Body of pancreas (tissue), 4 donors: Measurements from ENCODE around the gene TTC7B. TPM values are rescaled to one million over a fixed set of nuclear protein-coding genes. Genes with fewer than 3 reads are reported as not detected.
"Not testable (repeated sequence)": the region's sequence is repeated elsewhere in the genome, so short reads cannot be mapped to it uniquely, and the experiment has no call there.

ENCODE experiments used
- ATAC-seq: fragments of 150-250 bp; one replicate; pipeline ENCODE4 v1.9.1; 2016
- DNase-seq, 4 donors: peaks; one replicate each; pipeline ENCODE4 v3.0.0-alpha.2; 2019
- H3K27ac ChIP-seq, 4 donors: fragments of 200-600 bp; sonication (generic); 1 replicate in 3 of 4; 2 replicates in 1 of 4; pipeline versions ENCODE4 v1.5.1 to v1.6.1; 2016 to 2019; ENCODE audit warnings: mild to moderate bottlenecking in 1 of 4, mixed read lengths in 1 of 4, moderate library complexity in 1 of 4
- H3K27me3 ChIP-seq, 2 donors: fragments of 200-600 bp; sonication (generic); one replicate each; pipeline ENCODE4 v1.6.0; 2016; ENCODE audit warnings: mild to moderate bottlenecking in 1 of 2
- H3K36me3 ChIP-seq, 2 donors: fragments of 200-600 bp; sonication (generic); replicated peaks in 1 of 2; 2 replicates each; pipeline ENCODE4 v1.5.1; 2016; ENCODE audit warnings: low read depth in 2 of 2; ENCODE audit not compliant: insufficient read depth in 1 of 2
- H3K4me1 ChIP-seq: fragments of 200-600 bp; sonication (generic); one replicate; pipeline ENCODE4 v1.6.0; 2016
- H3K4me3 ChIP-seq, 2 donors: fragments of 200-600 bp; sonication (generic); 1 replicate in 1 of 2; 2 replicates in 1 of 2; pipeline ENCODE4 v1.5.1; 2016 to 2019
- H3K9me3 ChIP-seq, 3 donors: fragments of 200-600 bp; sonication (generic); 1 replicate in 2 of 3; 2 replicates in 1 of 3; pipeline ENCODE4 v1.5.1; 2016
- CTCF ChIP-seq, 7 experiments: fragments of 450-650 bp in 4 of 7; fragments of 200-600 bp in 3 of 7; sonication (generic) in 3 of 7; IDR thresholded peaks; one replicate each; pipeline ENCODE4 v1.5.1; 2016 to 2019; ENCODE audit warnings: antibody characterized with exemption in 7 of 7
- POLR2A ChIP-seq, 3 donors: fragments of 450-650 bp; IDR thresholded peaks; one replicate each; pipeline ENCODE4 v1.6.1; 2016; ENCODE audit warnings: antibody characterized with exemption in 3 of 3, mild to moderate bottlenecking in 2 of 3
- WGBS, 2 donors: methylation state at CpG; one replicate each; pipeline ENCODE4 v1.1.5; 2017; 5-methylcytosine and 5-hydroxymethylcytosine counted together
- intact Hi-C: fragments of 100-400 bp; cut with DNase I; formaldehyde crosslinking; loops from one replicate; pipeline ENCODE4 v1.15.1; 2023
- total RNA-seq, 2 donors: library from RNA; depleted of rRNA; stranded (reverse); fragments of >200 nt; gene quantifications; one replicate each; pipeline ENCODE4 v1.1.0, GENCODE V29; 2016

Gene TTC7B, protein sequence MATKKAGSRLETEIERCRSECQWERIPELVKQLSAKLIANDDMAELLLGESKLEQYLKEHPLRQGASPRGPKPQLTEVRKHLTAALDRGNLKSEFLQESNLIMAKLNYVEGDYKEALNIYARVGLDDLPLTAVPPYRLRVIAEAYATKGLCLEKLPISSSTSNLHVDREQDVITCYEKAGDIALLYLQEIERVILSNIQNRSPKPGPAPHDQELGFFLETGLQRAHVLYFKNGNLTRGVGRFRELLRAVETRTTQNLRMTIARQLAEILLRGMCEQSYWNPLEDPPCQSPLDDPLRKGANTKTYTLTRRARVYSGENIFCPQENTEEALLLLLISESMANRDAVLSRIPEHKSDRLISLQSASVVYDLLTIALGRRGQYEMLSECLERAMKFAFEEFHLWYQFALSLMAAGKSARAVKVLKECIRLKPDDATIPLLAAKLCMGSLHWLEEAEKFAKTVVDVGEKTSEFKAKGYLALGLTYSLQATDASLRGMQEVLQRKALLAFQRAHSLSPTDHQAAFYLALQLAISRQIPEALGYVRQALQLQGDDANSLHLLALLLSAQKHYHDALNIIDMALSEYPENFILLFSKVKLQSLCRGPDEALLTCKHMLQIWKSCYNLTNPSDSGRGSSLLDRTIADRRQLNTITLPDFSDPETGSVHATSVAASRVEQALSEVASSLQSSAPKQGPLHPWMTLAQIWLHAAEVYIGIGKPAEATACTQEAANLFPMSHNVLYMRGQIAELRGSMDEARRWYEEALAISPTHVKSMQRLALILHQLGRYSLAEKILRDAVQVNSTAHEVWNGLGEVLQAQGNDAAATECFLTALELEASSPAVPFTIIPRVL
- 10 to 100 TPM; 15.3 to 44.2 TPM for total RNA-seq

- Histone ChIP-seq H3K27me3 (no peaks in the 10 kb centered on the region), H3K4me3 (peak within 1 kb of the TSS; percentile 26 to 72), H3K4me1 (peaks cover 35% of the 10 kb centered on the region), H3K36me3 (no peaks in the 10 kb centered on the region), H3K27ac (peak within 1 kb of the TSS in 1 of 4 donors; percentile 44), H3K9me3 (no peaks in the 10 kb centered on the region)
- intact Hi-C loops, result no loop called here
- TF ChIP-seq POLR2A (IDR thresholded peaks at IDR 0.05), result no peak
- peak in 5 of 7 experiments; percentile 14 to 57 (median 48) for TF ChIP-seq CTCF (IDR thresholded peaks at IDR 0.05)
- DNase-seq (peak; percentile 30 to 63 (median 56)), ATAC-seq (peak; percentile 91)
- WGBS, 2 donors, result 0 to 1% methylated on average over 9 to 26 of the region's 111 CpGs
These were observed at the start of gene TTC7B for GRCh38 chr14:90815822-90816662. TTC7B (minus strand) TSS chr14:90816430; CDS start chr14:90816295, 135 bp downstream.

- DNase-seq, result no peak
- intact Hi-C loops, result no loop called here
- no peak for ATAC-seq
- no peaks in the 10 kb centered on the region for H3K36me3 ChIP-seq
- no peak overlapping the region for H3K27ac ChIP-seq
- H3K4me1 ChIP-seq, result no peaks in the 10 kb centered on the region
- no peaks in the 10 kb centered on the region for H3K9me3 ChIP-seq
- WGBS, 2 donors, result 97 to 98% methylated on average over 2 of the region's 2 CpGs
- H3K4me3 ChIP-seq, result no peak overlapping the region
- no peak for TF ChIP-seq CTCF (IDR thresholded peaks at IDR 0.05)
- TF ChIP-seq POLR2A (IDR thresholded peaks at IDR 0.05), result no peak
- H3K27me3 ChIP-seq, result no peaks in the 10 kb centered on the region
These were observed 48.5 kb upstream of the TTC7B start for GRCh38 chr14:90864741-90865140.

DNA sequence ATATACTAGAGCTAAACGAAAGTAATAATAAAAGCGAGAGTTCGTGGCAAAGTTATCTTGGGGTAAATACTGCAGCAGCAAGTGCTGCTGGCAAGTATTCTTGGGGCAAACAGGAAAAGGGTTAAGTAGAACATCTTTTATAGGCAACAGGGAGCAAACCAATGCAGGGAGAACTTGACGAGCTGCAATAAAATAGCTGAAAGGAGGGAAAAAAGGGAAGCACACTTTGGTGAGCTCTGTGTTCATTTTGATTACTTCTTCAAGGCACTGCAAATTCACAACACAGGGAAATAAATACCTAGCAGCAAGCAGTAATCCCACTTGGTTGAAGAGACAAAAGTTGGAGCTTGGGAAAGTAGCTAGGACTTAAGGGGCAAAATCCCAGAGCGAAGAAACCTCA lies 42.3 kb upstream of the TTC7B start:
- H3K9me3 ChIP-seq, result no peaks in the 10 kb centered on the region
- no peak overlapping the region for H3K27ac ChIP-seq
- no peak for TF ChIP-seq CTCF (IDR thresholded peaks at IDR 0.05)
- TF ChIP-seq POLR2A (IDR thresholded peaks at IDR 0.05), result no peak
- H3K27me3 ChIP-seq, result no peaks in the 10 kb centered on the region
- ATAC-seq (no peak), DNase-seq (no peak)
- H3K4me3 ChIP-seq, result no peak overlapping the region
- intact Hi-C loops, result no loop called here
- WGBS, 2 donors, result 81 to 88% methylated on average over 5 of the region's 5 CpGs
- no peaks in the 10 kb centered on the region for H3K4me1 ChIP-seq
- H3K36me3 ChIP-seq, result no peaks in the 10 kb centered on the region

DNA sequence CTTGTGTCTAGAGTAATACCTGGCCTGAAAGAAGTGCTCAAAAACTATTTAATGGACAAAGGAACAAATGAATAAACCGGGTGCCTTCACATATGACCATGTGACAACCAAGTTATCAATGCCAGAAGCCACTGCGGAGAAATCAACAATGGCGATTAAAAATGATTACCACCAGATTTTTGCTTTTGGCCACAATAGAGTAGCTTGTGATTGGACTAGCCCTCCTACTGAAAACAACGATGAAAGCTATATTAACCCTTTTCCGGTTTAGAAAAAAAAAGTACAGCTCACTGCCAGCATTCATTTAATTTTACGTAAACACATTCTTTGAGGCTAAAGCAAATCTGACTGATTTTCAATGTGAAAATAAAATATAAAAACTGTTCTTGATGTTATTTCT lies 41.6 kb upstream of the TTC7B start:
- H3K36me3 ChIP-seq, result no peaks in the 10 kb centered on the region
- 80 to 87% methylated on average over 6 of the region's 6 CpGs for WGBS, 2 donors
- no peaks in the 10 kb centered on the region for H3K9me3 ChIP-seq
- no peaks in the 10 kb centered on the region for H3K4me1 ChIP-seq
- H3K27ac ChIP-seq, result no peak overlapping the region
- DNase-seq (no peak), ATAC-seq (no peak)
- intact Hi-C loops, result no loop called here
- H3K4me3 ChIP-seq, result no peak overlapping the region
- TF ChIP-seq CTCF (IDR thresholded peaks at IDR 0.05), result no peak
- TF ChIP-seq POLR2A (IDR thresholded peaks at IDR 0.05), result no peak
- H3K27me3 ChIP-seq, result no peaks in the 10 kb centered on the region

- intact Hi-C loops, H3K4me3 ChIP-seq, DNase-seq, H3K27me3 ChIP-seq, H3K9me3 ChIP-seq, H3K4me1 ChIP-seq, H3K27ac ChIP-seq, ATAC-seq, H3K36me3 ChIP-seq: not testable (repeated sequence)
- 82 to 85% methylated on average over 5 of the region's 5 CpGs for WGBS, 2 donors
These were observed 39.9 kb upstream of the TTC7B start for GRCh38 chr14:90856115-90856514.
